NB4 (cell line): ENCODE results near the gene HOXA6.

Source experiments
- DNase-seq: peaks from one replicate; pipeline ENCODE4 v3.0.0; 2010; ENCODE audit warnings: low read depth
- H3K4me3 ChIP-seq: one replicate; pipeline ENCODE4 v1.5.1; 2011; ENCODE audit warnings: mild to moderate bottlenecking, low read depth, low read length, moderate library complexity
- MYC ChIP-seq: IDR thresholded peaks from 2 replicates; pipeline ENCODE4 v1.6.1; 2011; ENCODE audit warnings: low read depth, low read length
- POLR2A ChIP-seq: IDR thresholded peaks from 2 replicates; pipeline ENCODE4 v1.6.1; 2011; ENCODE audit warnings: mild to moderate bottlenecking; ENCODE audit not compliant: insufficient read length; ENCODE audit errors: extremely low read depth
- TF ChIP-seq, protein P1 (sequence below): IDR thresholded peaks from one replicate; pipeline ENCODE4 v1.5.1; 2012; ENCODE audit warnings: low read depth, low read length
- TF ChIP-seq, protein P2 (sequence below): IDR thresholded peaks from 2 replicates; pipeline ENCODE4 v1.6.1; 2011; ENCODE audit warnings: low read depth, low read length

The HOXA6 gene

DNA sequence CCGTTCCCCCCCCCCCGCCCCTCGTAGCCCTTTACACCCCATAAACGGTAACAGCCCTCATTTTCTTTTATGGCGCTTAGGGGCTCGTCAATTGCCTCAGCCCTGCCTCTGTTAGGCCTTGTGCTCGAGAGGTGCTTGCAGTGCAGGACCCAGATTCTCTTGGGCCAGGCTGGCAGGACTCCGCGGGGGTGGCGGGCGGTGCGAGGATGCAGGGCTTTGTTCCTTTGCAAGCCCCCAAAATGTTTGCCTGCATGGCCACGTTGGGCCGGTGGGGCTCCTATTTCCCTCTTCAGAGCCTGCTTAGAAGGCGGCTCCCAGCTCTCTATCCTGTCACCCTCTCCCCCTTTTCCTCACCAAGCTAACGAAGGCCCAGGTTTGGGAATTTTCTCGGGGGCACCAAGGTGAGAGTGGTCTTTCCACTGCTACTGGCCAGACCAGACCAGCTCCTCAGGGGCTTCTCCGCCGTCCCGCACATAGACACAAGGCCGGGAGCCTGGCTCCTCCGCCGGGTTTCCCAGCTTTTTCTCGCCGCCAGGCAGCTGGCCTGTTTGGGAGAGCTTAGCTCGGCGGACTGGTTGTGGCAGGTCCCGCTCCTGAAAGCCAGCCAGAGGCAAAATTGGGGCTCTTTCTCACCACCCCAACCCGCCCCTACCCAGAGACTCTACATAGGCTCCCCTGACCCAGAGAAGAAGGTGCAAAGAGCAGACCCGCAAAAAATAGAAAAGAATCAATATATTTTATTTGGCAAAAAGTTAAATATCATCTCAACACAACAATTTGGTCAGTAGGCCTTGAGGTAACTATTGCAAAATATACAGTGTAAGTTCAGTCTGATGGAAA lies 14.4 kb upstream of the HOXA6 start:
- DNase-seq, result no peak
- TF ChIP-seq POLR2A (no peak), MYC (no peak)
- TF ChIP-seq, protein P1, sequence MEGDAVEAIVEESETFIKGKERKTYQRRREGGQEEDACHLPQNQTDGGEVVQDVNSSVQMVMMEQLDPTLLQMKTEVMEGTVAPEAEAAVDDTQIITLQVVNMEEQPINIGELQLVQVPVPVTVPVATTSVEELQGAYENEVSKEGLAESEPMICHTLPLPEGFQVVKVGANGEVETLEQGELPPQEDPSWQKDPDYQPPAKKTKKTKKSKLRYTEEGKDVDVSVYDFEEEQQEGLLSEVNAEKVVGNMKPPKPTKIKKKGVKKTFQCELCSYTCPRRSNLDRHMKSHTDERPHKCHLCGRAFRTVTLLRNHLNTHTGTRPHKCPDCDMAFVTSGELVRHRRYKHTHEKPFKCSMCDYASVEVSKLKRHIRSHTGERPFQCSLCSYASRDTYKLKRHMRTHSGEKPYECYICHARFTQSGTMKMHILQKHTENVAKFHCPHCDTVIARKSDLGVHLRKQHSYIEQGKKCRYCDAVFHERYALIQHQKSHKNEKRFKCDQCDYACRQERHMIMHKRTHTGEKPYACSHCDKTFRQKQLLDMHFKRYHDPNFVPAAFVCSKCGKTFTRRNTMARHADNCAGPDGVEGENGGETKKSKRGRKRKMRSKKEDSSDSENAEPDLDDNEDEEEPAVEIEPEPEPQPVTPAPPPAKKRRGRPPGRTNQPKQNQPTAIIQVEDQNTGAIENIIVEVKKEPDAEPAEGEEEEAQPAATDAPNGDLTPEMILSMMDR, result no peak
- TF ChIP-seq, protein P2, sequence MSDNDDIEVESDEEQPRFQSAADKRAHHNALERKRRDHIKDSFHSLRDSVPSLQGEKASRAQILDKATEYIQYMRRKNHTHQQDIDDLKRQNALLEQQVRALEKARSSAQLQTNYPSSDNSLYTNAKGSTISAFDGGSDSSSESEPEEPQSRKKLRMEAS, result no peak
- H3K4me3 ChIP-seq, result no peak overlapping the region

- H3K4me3 ChIP-seq, result peak overlapping the region; percentile 69
- TF ChIP-seq, protein P2, result no peak
- TF ChIP-seq, protein P1, result no peak
- no peak for TF ChIP-seq MYC
- no peak for TF ChIP-seq POLR2A
- peak; percentile 83 for DNase-seq
Measured at GRCh38 chr7:27161214-27161720, 13.7 kb upstream of the HOXA6 start.

GRCh38 chr7:27160546-27161213 lies 13.1 kb upstream of the HOXA6 start:
- peak; percentile 96 for DNase-seq
- TF ChIP-seq, protein P1, result peak; percentile 93
- TF ChIP-seq, protein P2, result peak; percentile 61
- TF ChIP-seq MYC (peak; percentile 78; the same call in 1 of the 2 replicates), POLR2A (no peak)
- peak overlapping the region; percentile 69 for H3K4me3 ChIP-seq

DNA sequence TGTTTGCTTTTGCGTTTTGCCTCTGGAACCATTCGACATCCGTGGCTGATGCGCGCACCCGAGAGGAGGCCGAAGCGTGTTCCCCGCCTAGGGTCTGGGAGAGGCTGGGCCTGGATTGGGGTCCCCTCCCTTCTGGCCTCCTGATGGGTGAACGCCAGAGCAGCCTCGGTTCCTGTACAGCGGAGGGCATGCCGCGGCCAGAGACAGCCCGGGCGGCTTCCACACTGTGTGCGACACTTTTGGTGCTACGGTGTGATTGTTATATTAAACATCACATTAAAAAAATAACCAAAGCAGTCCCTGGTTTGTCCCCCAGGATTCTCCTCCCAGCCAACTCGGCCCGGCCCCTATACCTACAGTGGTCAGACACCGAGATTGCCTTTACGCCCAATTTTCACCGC lies 12.6 kb upstream of the HOXA6 start:
- DNase-seq, result no peak
- H3K4me3 ChIP-seq, result no peak overlapping the region

DNA sequence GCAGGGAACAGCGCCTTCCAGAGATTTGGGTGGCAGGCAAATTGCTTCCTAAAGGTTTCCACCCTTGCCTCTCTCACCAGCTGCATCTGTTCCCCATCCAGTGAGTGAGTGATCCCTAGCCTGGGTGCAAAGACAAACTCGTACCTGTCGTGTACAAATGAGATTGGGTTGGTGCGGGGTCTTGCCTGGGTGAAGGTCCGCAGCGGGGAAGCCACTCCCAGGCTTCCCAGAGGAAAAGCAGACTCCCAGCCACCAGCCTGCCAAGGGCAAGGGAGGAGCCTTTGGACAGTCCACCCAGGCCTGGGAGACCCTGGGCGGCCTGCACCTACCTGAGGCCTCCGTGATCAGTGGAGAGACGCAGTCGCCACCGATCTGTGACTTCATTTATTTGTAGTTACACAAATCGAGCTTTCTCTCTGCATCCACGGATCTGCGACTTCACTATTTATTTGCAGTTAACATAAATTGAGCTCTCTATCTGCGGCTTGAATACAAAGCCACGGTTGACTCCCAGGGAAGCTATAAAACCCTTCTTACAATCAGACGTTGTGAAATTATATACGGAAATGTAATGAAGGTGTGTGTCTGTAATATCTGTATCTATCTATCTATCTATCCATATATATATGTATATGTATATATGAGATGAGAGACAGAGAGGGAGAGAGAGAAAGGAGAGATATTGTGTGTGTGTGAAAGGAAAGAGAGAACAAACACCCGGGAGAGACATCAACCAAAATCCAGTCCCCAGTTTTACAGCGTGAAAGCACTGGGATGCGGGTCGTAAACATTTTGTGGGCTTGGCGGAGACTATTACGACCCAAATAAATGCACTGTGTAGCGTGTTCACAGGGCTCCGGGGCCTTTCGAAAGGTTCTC lies 11.9 kb upstream of the HOXA6 start:
- no peak for DNase-seq
- TF ChIP-seq, protein P2, result no peak
- no peak for TF ChIP-seq MYC
- TF ChIP-seq, protein P1, result no peak
- TF ChIP-seq POLR2A, result no peak
- no peak overlapping the region for H3K4me3 ChIP-seq

More for the DNA sequence above, 12.6 kb upstream of the HOXA6 start:
- TF ChIP-seq, protein P2, result no peak
